GDM1 (cell line): Measurements from ENCODE around the gene PARD3B.

Experiments used
- DNase-seq: peaks from one replicate; lab custom pipeline; 2025; lab: John Stamatoyannopoulos, UW

PARD3B gene

DNA sequence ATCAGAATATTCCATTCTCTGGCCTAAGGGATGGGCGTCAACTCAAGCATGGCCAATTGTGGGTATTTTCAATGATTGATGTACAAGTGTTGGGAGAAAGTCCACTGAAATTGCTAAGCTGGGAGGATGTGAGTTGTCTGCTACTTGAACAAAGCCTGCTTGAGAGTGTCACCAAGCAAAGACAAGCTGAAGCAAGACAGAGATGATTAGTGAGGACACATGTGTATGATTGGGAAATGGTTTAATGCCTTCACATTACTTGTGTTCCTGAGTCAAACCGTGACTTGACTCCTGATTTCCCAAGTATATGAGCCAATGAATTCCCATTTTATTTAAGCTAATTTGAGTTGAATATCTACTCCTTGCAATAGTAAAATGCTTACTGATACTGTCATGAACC is 1113.3 kb downstream of the PARD3B start:
- no peak for DNase-seq

DNA sequence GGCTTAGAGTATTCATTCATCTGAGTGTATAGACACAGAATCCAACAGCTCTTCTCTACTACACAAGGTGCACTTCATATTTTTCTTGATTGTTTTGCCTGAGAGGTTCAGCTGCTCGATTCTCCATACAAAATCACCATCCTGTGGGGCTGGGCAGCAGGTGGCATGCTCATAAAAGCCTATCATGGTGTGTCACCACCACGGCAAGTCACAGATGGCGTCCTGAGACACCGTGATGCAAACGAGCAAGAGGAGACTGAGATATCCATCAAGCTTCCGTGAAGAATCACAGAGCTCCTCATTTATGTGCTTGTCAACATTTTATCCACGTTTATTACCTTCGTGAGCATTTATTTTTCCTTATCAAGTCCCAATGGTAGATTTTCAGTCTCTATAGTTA is 1114.6 kb downstream of the PARD3B start:
- no peak for DNase-seq

GRCh38 chr2:205660521-205661124 is 1115.3 kb downstream of the PARD3B start:
- DNase-seq, result no peak

- no peak for DNase-seq
Observed at GRCh38 chr2:205661281-205661680, 1116.0 kb downstream of the PARD3B start.

DNA sequence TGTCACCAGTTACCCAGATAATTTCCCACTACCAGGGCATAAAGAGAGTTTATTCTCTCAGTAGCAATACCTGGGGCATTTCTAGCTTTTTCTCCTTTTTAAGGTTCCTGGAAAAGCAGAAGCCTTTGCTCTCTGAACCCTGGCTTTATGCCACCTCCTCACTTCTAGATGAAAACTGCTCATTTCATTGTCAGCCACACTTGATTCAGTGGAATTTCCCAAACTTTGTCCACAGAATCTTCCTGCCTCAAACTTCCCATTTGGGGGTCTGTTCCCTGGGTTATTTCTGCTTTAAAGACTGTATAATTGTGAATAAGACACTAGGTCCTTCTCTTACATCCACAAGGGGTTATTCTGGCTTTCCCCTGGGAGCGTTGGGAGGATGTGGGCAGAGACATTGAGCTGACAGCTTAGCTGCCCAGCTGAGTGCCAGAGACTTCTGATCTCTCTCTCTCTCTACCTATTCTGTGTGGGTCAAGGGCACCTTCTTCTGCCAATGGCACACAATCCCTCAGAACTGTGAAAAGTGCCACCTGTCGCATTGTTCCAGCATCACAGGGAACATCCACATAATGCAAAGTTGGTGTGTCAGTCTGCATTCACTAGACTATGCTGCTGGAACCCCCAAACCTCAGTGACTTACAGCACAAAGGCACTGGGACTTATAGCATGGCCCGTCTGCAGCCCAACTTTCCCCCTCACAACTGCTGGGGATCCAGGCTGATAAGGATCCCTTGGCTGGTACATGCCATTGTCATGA is 1117.1 kb downstream of the PARD3B start:
- no peak for DNase-seq

- no peak for DNase-seq
Observed at GRCh38 chr2:205665791-205666190, 1120.5 kb downstream of the PARD3B start.
